Activated CD4-positive, alpha-beta T cell treated with anti-CD3 and anti-CD28 coated beads for 1 hour (primary cell): ENCODE data around the gene FAHD2A.
"Not testable (repeated sequence)": the region's sequence is repeated elsewhere in the genome, so short reads cannot be mapped to it uniquely, and the experiment has no call there.

Source experiments
- DNase-seq: peaks from one replicate; pipeline ENCODE4 v3.0.0-alpha.2; 2020

The FAHD2A gene

DNA sequence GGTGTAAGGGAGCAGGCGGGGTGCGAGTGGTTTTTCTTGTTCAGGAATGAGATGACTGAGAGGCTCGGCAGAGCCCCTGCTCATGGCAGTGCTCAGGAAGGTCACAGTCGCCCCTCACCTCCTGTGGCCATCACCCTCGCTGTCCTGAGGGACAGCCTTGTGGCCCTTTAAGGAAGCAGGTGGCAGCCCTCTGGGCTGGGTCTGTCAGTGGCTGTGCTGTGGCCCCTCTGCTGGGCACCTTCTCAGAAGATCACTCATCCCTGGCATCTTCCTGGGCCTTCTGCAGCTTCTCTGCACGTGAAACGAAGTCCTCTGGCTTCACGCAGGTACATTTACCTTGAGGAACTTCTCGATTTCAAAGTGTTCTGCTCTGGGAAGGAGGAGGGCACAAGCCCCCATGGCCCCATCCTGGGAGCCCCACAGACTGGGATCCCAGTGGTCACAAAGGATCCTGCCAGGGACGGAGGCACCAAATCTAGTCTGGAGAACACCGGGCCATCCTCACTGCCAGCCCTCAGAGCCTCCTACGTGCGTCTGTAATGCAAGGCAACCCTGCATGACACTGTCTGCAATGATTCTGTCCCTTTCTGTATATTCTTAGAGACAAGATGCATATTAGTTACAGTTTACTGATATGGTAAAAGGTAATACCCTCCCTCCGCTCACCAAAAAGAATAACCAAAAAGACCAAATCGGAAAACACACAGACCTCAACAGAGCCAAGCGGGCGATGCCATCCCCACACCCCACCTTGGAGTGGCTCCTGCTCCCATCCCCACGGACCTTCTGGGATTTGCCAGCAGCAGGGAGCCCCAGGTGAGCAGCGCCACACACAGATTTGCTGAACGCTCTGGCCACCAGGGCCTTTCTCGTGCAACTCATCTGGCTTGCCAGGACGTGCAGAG, 25.9 kb upstream of the FAHD2A start:
- no peak for DNase-seq

DNA sequence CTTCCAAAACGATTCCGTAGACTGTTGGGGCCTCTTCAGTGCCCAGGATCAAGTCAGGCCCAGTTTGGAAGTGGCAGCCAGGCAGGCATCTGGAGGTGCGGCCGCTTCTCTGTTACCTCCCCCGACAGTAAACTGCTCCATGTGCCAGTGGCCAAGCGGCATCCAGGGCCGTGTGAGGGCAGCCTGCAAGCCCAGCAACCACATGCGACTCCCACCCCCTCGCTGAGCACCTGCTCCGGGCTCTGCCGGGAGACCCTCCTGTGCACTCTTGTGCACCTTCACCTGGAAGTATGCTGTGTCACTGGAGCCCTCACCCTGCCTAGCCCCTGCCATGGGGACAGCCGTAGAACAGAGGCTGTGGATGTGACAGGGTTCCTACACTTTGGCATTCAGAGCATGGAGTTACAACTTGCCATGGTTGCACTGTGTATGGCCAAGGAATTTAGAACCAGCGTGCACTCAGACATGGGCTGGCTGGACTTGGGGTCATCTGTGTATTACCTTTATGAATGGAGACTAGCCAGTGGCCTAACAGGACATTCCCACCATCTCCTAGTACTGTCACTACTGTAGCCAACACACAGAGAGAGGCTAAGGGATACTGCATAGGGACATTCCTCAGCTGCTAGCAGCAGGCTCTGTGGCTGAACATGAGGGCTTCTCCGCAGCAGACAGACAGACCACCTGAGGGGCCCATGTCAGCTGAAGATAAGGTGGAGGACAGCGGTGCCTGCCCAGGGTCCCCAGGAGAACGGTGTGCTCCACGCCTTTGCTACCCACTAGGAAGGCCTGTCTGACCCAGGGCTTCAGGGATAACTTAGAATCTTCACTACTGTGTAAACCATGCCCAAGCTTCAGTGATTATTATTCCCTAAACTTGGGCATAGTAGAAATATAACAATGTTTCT, 25.0 kb upstream of the FAHD2A start:
- DNase-seq = no peak

DNA sequence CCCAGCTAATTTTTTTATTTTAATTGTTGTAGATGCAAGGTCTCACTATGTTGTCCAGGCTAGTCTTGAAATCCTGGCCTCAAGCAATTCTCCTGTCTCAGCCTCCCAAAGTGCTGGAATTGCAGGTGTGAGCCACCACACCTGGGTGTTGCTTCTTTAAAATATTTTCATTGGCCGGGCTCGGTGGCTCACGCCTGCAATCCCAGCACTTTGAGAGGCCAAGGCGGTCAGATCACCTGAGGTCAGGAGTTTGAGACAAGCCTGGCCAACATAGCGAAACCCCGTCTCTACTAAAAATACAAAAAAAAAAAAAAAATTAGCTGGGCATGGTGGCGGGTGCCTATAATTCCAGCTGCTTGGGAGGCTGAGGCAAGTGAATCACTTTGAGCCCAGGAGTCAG, 24.2 kb upstream of the FAHD2A start:
- not testable (repeated sequence) for DNase-seq

DNA sequence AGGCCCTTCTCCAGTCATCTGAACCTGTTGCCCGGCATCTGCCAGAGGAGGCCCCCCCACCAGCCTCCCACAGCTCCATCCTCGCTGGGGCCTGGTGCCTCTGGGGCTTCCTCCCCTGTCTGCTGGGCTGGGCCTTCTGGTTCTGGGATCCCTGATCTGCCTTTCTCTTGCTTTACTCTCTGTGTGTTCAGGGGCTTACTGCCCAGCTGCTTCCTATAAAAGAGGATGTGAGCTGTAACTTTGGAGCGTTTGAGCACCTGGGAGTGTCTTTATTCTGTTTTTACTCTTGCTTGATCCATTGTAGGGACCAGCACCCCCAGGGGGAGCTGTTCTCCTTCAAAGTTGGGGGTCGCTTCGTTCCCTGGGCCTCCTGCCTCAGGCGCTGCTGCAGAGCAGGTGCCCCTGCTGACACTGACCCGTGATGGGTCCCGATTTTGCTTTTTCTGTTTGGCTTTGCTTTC, 23.1 kb upstream of the FAHD2A start:
- no peak for DNase-seq

DNA sequence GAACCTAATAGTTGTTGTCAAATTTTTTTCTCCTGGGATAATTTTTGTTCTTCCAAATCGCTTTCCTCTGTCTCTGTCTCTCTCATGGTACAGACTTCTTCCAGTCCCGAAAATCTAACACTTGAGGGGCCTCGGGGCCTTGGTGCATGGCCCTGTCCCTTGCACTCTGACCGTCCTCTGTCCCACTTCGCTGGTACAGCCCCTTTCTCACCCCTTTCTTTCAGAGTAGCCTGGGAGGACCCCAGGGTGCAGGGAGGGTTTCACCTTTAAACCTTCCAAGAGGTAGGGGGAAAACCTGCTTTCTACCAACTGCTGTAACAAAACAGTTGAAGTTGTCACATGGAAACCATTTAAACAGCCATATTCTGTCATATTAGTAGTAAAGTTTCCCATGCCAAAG, 22.2 kb upstream of the FAHD2A start:
- DNase-seq = no peak

DNA sequence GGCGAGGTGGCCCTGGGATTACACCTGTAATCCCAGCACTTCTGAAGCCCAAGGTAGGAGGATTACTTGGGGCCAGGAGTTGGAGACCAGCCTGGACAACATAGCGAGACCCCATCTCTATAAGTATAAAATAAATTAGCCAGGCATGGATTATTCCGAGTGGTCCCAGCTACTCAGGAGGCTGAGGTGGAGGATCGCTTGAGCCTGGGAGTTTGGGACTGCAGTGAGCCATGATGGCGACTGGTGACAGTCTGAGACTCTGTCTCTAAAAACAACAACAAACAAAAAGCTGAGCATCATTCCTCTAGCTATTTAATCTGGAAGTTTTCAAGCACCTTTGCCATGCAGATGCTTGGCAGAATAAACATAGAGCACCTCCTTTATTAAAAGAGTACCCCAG, 21.8 kb upstream of the FAHD2A start:
- DNase-seq = no peak

DNA sequence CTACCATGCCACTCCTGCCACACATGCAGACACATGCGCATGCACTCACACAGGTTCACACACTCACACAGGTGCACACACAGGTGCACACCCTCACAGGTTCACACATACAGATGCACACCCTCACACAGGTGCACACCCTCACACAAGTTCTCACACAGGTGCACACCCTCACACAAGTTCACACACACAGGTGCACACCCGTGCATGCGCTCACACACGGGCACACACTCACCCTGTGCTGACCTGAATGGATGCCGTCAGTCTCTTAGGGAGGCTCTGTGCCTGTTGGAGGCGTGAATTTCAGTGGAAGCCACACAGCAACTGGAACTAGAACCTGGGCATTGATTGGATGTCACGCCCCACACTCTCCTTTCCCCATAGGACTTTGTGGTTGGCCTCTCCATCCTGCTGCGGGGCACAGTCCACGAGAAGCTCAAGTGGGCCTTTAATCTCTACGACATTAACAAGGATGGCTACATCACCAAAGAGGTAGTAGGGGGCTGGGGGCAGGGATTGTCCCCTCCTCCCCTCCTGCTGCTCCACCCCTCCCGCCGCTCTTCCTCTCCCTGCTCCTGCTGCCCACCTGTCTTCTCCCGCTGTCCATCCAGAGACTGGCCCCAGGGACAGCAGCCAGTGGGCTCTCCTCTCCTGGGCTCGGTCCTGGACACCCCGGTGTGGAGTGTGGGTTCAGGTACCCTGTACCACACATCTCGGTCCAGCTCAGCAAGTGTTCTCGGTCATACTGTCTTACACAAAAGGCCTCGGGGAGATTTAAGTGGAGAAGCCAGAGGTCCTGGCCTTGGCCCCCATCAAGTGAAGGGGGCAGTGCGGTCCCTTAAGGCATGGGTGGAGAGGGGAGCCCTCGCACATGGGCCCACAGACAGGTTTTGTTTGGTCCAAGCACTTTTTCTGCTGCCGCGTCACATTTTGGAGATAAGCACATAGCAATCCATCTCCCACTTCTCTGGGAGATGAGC, 21.0 kb upstream of the FAHD2A start:
- DNase-seq = no peak

DNA sequence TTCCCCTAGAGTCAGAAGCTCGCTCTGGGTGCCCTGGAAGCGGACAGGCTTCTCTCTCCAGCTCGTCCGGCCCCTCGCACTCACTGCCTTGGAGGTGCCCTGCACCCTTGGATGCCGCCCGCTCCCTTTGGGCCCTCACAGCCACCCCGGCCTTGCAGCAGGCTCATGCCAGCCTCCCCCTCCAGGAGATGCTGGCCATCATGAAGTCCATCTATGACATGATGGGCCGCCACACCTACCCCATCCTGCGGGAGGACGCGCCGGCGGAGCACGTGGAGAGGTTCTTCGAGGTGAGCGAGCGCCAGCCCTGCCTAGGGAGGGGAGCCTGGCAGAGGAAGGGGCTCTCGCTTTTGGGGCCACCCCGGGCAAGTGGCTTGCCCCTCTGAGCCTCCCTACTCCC, 20.3 kb upstream of the FAHD2A start:
- no peak for DNase-seq

DNA sequence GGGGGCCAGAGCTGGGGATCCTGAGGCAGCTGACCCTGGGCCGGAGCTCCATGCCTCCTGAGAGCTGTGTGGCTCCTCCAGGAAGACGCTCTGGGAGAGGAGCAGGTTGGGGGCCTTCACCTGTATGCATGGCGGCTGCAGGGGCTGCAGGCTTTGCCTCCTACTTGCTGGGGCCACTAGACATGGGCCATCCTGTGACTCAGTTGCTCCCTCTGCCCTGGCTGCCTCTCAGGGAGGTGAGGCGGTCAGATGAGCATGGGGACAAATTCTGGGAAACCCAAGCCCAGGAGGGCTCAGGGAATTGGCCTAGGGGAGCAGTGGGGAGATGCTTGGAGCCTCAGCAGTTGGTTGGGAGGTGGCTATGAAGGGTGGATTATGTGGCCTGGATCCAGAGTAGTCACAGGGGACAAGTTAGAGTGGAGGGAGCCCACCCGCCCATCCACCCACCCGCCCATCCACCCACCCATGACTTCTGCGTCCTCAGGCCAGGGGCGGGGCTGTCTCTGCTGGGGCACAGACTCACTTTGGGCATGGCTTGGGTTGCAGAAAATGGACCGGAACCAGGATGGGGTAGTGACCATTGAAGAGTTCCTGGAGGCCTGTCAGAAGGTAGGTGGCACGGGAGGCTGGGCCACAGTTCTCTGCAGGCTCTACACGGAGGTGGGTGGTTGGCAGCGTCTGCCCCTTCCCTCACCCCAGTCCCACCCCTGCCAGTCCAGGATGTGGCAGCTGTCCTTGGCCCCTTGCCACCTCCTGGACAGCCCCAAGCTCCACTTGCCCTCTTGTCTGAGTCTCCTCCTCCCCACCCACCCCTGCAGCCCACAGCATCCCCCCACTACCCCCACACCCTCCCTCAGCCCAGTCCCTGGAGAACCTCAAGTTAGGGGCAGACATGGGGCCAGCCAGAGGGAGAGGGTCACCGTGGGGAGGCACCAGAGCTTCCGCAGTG, 19.5 kb upstream of the FAHD2A start:
- DNase-seq = no peak

DNA sequence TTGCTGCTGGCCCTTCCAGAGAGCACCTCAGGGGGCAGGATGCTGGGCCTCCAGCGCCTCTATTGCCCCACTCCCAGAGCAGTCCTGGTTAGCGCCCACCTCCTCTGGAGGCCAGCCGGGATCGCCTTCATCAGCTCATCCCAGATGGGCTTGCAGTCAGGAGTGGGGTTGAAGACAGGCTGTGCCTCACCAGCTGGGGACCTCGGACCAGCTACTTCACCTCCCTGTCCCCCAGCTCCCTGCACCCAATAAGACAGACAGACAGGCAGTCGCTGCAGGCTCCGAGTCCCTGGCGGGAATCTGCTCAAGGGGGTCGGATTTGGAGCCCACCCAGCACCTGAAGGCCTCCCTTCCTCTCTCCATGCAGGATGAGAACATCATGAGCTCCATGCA, 18.9 kb upstream of the FAHD2A start:
- no peak for DNase-seq

DNA sequence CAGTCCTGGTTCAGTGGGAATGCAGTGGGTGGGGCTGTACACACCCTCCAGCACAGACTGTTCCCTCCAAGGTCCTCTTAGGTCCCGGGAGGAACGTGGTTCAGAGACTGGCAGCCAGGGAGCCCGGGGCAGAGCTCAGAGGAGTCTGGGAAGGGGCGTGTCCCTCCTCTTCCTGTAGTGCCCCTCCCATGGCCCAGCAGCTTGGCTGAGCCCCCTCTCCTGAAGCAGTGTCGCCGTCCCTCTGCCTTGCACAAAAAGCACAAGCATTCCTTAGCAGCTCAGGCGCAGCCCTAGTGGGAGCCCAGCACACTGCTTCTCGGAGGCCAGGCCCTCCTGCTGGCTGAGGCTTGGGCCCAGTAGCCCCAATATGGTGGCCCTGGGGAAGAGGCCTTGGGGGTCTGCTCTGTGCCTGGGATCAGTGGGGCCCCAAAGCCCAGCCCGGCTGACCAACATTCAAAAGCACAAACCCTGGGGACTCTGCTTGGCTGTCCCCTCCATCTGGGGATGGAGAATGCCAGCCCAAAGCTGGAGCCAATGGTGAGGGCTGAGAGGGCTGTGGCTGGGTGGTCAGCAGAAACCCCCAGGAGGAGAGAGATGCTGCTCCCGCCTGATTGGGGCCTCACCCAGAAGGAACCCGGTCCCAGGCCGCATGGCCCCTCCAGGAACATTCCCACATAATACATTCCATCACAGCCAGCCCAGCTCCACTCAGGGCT, 17.5 kb upstream of the FAHD2A start:
- no peak for DNase-seq

DNA sequence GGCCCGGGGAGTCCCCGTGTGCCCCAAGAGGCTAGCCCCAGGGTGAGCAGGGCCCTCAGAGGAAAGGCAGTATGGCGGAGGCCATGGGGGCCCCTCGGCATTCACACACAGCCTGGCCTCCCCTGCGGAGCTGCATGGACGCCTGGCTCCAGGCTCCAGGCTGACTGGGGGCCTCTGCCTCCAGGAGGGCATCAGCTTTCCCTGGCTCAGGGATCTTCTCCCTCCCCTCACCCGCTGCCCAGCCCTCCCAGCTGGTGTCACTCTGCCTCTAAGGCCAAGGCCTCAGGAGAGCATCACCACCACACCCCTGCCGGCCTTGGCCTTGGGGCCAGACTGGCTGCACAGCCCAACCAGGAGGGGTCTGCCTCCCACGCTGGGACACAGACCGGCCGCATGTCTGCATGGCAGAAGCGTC, 16.9 kb upstream of the FAHD2A start:
- no peak for DNase-seq

DNA sequence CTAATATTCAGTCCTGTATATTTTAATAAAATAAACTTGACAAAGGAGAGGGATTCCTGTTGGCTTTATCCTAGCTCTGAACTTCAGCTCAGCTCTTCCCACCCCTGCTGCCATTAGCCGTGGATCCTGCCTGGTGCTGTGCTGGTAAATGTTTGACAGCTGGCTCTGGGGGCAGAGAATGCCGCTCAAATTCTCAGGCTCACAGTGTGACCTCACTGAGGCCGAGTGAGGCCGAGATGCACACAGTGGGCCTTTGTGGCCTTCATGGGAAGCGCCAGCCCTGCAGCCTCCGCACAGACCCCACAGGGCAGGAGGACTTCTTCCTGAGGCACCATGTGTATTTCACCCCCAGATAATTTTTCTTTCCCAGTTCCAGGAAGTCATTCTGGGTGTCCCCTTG, 16.5 kb upstream of the FAHD2A start:
- DNase-seq = no peak

DNA sequence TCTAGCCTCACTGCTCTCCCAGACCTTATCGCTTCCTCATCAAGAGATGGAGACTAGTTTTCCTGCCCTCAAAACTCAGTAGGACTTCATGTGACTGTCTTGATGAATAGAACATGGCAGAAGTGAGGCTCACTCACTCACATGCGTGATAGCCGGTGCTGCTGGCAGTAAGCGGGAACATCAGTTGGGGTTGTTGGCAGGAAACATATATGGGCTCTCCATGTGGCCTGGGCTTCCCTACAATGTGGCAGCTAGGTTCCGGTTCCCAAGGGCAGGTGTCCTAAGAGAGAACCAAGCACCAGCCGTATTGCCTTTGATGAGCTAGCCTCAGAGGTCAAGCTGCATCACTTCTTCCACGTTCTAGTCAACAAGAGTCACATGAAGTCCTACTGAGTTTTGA, 15.2 kb upstream of the FAHD2A start:
- no peak for DNase-seq

DNA sequence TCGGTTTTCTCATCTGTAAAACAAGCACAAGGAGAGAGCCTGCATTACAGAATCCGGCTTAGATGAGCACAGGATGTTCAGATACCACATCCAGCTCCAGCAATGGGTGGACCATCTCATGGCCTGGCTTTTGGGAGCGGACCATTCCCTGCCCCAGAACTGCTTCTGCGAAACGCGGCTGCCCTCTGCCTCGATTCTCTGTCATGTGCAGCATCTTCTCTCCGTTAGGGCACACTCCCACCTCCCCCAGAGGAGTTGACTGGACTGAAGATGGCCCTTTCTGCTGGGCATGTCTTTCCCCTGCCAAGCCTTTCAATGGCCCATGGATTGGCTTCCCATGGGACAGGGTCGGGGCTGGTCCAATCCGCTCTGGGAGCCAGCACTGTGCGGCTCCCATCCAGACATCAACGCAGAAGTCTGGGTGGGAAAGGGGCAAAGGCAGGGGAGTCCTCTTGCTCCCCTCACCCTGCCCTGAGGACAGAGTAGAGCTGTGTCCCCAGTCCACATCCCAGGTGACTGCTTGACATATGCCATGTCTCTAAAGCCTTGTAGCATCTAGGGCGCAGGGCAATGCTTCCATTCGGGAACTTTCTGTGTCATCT, 14.3 kb upstream of the FAHD2A start:
- no peak for DNase-seq

DNA sequence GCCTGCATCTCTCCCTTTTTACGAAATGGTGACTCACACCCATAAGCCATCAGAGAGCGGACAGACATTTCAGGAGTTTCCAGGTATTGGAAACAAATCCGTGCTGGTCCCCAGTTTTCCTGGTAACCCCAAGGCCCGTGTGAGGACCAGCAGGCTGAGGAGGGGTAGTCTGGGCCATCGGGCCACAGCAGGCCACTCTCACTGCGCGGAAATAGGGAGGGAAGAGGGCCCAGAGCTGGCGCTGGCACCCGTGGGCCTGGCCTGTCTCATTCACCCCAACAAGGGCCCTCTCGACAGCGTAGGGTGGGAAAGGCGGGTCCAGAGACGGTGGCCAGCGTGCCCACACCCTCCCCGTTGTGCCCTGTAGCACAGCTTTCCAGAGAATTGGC, 13.7 kb upstream of the FAHD2A start:
- no peak for DNase-seq

DNA sequence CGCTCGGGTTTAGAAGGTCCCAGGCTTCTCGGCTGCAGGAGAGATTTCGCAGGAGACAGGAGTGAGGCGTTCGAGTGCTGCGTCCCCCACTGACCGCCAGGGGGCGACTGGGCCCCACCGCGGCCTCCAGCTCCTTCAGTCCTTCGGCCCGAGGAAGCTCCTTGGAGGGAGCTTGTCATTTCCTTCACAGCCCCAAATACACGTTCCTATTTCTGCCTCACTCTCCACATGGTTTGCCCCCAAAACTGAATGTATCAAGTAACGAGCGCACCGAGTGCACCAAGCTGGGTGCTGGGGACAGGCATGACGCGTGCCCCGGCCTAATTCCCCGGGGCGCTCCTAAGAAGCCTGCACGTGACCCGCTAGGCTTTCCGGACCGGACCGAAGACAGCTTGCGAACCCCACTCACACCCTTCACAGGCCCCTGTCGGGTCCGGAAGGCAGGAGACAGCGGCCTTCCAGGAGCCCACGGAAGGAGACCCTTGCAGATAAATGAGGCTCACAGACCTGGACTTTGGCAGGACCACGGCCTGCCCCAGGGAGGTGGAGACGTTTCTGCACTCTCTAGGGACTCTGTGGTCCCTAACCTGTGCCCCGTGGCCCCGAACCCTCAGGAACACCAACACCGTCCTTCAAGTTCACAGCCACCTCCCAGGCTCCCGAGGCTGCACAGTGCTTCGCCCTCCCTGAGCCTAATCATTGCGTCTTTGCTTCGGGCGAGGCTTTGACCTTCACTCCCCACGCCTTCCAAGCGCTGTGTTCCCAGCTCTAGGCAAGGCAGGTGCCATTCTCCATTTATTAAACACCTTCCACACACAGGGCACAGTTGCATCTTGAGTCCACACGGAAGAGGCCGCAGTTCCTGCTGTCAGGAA, 13.0 kb upstream of the FAHD2A start:
- no peak for DNase-seq

DNA sequence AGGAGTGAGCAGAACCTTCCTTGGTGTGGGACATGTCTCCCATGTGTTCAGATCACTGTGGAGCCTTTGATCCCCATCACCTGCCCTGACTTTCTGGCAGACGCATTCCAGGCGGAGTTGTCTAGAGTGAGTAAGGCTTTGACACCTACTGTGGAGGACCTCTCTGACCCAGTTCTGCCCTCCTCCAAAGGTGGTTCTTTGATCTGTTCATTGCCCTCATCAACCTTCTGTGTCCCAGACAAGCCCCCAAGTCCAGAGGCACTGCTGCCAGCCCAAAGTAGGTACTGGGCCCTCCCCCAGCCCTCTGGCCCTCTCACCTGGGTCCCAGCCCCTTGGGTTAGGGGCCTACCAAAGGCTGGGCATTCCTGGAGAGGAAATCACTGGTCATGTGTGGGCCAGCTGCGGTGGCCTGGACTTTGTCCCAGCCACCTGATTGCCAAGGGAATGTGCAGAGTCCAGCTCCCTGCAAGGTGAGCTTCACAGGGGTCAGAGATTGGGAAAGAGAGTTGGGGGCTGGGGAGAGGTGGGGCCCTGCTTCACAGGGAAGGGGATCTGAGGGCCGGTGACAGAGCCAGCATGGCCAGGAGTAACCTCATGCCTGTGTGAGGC, 12.1 kb upstream of the FAHD2A start:
- DNase-seq = no peak

DNA sequence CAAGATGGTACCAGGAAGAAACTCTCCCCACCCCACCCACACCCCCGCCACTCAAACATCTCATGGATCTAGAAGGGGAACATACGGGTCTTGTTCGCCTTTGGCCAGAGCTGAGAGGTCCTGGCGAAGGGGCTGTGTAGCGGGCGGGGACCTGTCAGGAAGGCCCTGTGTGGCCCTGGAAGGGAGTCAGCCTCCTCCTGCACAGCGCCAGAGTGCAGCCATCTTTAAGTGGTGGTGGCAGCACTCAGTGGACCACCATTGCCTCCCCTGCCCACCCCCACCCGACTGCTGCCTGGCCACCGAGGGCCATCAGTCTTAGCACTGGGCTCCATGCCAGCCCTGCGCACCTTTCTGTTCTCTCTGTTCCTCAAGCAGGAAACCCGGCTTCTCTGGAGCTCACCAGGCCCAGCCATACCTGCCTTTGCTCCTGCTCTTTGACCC, 11.6 kb upstream of the FAHD2A start:
- no peak for DNase-seq
